ENCODE measurements around the gene KCNH4. TPM values are rescaled to one million over a fixed set of nuclear protein-coding genes. Genes with fewer than 3 reads are reported as not detected.

Gene KCNH4
- total RNA-seq, 5 donors from 2014 or later (not counting 1 experiment from before 2014, with no cell fraction given), result 0.06 to 0.35 (median 0.20) TPM; not detected in 1

DNA sequence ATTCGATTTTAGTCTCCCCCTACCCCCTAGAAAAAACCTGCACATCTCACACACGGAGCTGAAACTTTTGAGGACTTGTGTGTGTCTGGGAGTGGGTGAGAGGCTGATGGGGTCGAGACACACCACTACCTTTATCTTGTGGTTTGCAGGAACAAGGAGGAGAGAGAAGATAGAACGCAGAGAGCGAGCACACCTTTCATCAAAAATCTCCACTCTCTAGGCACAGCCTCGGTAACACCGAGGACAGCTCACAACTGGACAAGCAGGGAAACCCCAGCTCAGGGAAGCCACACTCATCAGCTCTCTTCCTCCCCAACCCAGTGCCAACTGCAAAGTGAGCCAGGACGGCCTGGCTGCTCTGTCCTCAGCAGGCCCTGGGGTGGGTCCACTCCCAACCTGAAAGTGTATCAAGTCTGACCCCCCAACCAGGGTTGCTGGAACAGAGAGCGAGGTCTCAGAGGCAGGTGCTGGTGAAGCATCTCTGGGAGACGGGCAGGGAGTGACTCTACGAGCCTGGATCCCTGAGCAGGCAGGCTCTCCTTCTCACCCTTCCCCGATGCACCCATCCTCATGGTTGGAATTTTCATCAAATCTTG, 18.6 kb upstream of the KCNH4 start:
- peaks cover 2 to 49% of the 10 kb centered on the region in 2 donors for H3K36me3 ChIP-seq (ENCODE audit: control insufficient read depth in 2 of 2, extremely low read depth in 1 of 2, insufficient read depth in 1 of 2, low read length in 1 of 2)
- H3K27me3 ChIP-seq (replicated peaks in 1 of 2; ENCODE audit: control insufficient read depth in 2 of 2, extremely low read depth in 1 of 2, insufficient read depth in 2 of 2, low read length in 1 of 2), result no peaks in the 10 kb centered on the region
- H3K36me3 Mint-ChIP-seq, result peaks cover 36% of the 10 kb centered on the region
- no peaks in the 10 kb centered on the region for H3K9me3 Mint-ChIP-seq
- WGBS (ENCODE audit: insufficient coverage), result 60% methylated on average over 2 of the region's 12 CpGs
- no peak overlapping the region for H3K27ac ChIP-seq (ENCODE audit: low read length)
- DNase-seq, result no peak
- no peaks in the 10 kb centered on the region for H3K27me3 Mint-ChIP-seq
- peak in 1 of 4 experiments; percentile 23 for ATAC-seq (replicated peaks in 1 of 4)
- H3K27ac Mint-ChIP-seq, result peak overlapping the region; percentile 52 to 59
- H3K4me1 ChIP-seq (ENCODE audit: control insufficient read depth in 1 of 2, extremely low read depth in 1 of 2, insufficient read depth in 2 of 2, low read length in 2 of 2), result peaks cover under 1 to 3% of the 10 kb centered on the region in 2 experiments
- H3K4me1 Mint-ChIP-seq, result peaks cover 8 to 13% (median 10%) of the 10 kb centered on the region in 3 donors
- ChIA-PET POLR2A (interaction anchor here in 1 of 2 donors (0.5 kb wide), 1 partner anchor 12 kb away, joined by 5 read pairs; no protein-coding TSS in a partner anchor), CTCF (no interaction called here)
- H3K9me3 ChIP-seq, result no peaks in the 10 kb centered on the region
- no peak overlapping the region for H3K4me3 Mint-ChIP-seq
- H3K4me3 ChIP-seq (ENCODE audit: control insufficient read depth in 1 of 2, extremely low read depth in 1 of 2, low read length in 1 of 2), result no peak overlapping the region

DNA sequence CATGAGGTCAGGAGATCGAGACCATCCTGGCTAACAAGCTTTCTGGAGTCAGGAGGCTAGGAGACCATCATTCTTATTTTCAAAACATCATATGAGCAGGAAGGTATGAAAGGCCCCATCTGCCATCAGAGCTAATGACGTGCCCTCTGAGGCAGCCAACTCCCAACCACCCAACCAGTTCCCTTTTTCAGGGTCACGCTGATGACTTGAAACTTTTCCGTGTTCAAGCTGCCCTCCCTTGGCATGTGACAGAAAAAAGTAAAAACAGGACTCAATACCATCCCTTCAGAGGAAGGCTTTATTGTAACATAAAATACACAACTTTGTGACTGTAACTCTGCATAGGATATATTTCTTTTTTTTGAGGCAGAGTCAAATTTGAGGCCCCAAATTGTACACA, 18.0 kb upstream of the KCNH4 start:
- Histone ChIP-seq H3K27me3 (replicated peaks in 1 of 2; ENCODE audit: control insufficient read depth in 2 of 2, extremely low read depth in 1 of 2, insufficient read depth in 2 of 2, low read length in 1 of 2) (no peaks in the 10 kb centered on the region), H3K36me3 (ENCODE audit: control insufficient read depth in 2 of 2, extremely low read depth in 1 of 2, insufficient read depth in 1 of 2, low read length in 1 of 2) (peaks cover 0 to 42% of the 10 kb centered on the region in 2 donors), H3K27ac (ENCODE audit: low read length) (no peak overlapping the region), H3K4me1 (ENCODE audit: control insufficient read depth in 1 of 2, extremely low read depth in 1 of 2, insufficient read depth in 2 of 2, low read length in 2 of 2) (peaks cover 2 to 10% of the 10 kb centered on the region in 2 experiments), H3K4me3 (ENCODE audit: control insufficient read depth in 1 of 2, extremely low read depth in 1 of 2, low read length in 1 of 2) (no peak overlapping the region), H3K9me3 (no peaks in the 10 kb centered on the region)
- no peaks in the 10 kb centered on the region for H3K9me3 Mint-ChIP-seq
- ChIA-PET CTCF (no interaction called here), POLR2A (interaction anchor here in 1 of 2 donors (0.5 to 0.6 kb wide), 2 partner anchors 88 to 266 kb away, joined by 5 to 6 read pairs; no protein-coding TSS in a partner anchor)
- H3K4me1 Mint-ChIP-seq, result peaks cover 13 to 19% (median 17%) of the 10 kb centered on the region in 3 donors
- 60% methylated on average over 1 of the region's 4 CpGs for WGBS (ENCODE audit: insufficient coverage)
- peak overlapping the region in 1 of 2 donors; percentile 40 for H3K27ac Mint-ChIP-seq
- H3K27me3 Mint-ChIP-seq, result no peaks in the 10 kb centered on the region
- no peak overlapping the region for H3K4me3 Mint-ChIP-seq
- peaks cover 31% of the 10 kb centered on the region for H3K36me3 Mint-ChIP-seq
- ATAC-seq (replicated peaks in 1 of 4), result no peak
- peak in 1 of 35 experiments; percentile 42 for DNase-seq

DNA sequence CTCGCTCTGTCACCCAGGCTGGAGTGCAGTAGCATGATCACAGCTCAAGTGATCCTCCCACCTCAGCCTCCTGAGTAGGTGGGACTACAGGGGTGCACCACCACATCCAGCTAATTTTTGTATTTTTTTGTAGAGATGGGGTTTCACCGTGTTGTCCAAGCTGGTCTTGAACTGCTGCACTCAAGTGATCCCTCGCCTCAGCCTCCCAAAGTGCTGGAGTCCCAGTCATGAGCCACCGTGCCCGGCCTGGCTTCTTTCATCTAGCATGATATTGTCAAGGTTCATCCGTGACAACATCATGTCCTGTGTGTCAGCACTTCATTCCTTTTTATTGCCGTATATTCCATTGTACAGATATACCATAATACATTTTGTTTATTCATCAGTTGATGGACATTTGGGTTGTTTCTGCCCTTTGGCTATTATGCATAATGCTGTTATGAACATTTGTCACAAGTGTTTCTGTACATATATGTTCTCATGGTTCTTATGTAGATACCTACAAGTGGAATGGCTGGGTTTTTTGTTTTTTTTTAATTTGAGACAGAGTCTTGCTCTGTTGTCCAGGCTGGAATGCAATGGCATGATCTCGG, 16.7 kb upstream of the KCNH4 start:
- peaks cover 22% of the 10 kb centered on the region for H3K36me3 Mint-ChIP-seq
- no peaks in the 10 kb centered on the region for H3K9me3 ChIP-seq
- ChIA-PET POLR2A (interaction anchor here in 1 of 2 donors (0.6 kb wide), 1 partner anchor 50 kb away, joined by 10 read pairs; no protein-coding TSS in a partner anchor), CTCF (interaction anchor here in 1 of 2 donors (0.6 kb wide), 2 partner anchors 226 to 300 kb away, joined by 3 read pairs; no protein-coding TSS in a partner anchor)
- H3K4me3 ChIP-seq (ENCODE audit: control insufficient read depth in 1 of 2, extremely low read depth in 1 of 2, low read length in 1 of 2), result no peak overlapping the region
- H3K4me1 ChIP-seq (ENCODE audit: control insufficient read depth in 1 of 2, extremely low read depth in 1 of 2, insufficient read depth in 2 of 2, low read length in 2 of 2), result peaks cover 2 to 22% of the 10 kb centered on the region in 2 experiments
- H3K27me3 Mint-ChIP-seq, result no peaks in the 10 kb centered on the region
- H3K27ac ChIP-seq (ENCODE audit: low read length), result no peak overlapping the region
- 95% methylated on average over 4 of the region's 8 CpGs for WGBS (ENCODE audit: insufficient coverage)
- H3K9me3 Mint-ChIP-seq, result no peaks in the 10 kb centered on the region
- ATAC-seq (replicated peaks in 1 of 4) (no peak), DNase-seq (no peak)
- H3K27ac Mint-ChIP-seq, result peak overlapping the region in 1 of 2 donors; percentile 55
- H3K36me3 ChIP-seq (ENCODE audit: control insufficient read depth in 2 of 2, extremely low read depth in 1 of 2, insufficient read depth in 1 of 2, low read length in 1 of 2), result peaks cover 0 to 32% of the 10 kb centered on the region in 2 donors
- H3K27me3 ChIP-seq (replicated peaks in 1 of 2; ENCODE audit: control insufficient read depth in 2 of 2, extremely low read depth in 1 of 2, insufficient read depth in 2 of 2, low read length in 1 of 2), result no peaks in the 10 kb centered on the region
- peaks cover 20 to 29% (median 27%) of the 10 kb centered on the region in 3 donors for H3K4me1 Mint-ChIP-seq
- H3K4me3 Mint-ChIP-seq, result no peak overlapping the region

DNA sequence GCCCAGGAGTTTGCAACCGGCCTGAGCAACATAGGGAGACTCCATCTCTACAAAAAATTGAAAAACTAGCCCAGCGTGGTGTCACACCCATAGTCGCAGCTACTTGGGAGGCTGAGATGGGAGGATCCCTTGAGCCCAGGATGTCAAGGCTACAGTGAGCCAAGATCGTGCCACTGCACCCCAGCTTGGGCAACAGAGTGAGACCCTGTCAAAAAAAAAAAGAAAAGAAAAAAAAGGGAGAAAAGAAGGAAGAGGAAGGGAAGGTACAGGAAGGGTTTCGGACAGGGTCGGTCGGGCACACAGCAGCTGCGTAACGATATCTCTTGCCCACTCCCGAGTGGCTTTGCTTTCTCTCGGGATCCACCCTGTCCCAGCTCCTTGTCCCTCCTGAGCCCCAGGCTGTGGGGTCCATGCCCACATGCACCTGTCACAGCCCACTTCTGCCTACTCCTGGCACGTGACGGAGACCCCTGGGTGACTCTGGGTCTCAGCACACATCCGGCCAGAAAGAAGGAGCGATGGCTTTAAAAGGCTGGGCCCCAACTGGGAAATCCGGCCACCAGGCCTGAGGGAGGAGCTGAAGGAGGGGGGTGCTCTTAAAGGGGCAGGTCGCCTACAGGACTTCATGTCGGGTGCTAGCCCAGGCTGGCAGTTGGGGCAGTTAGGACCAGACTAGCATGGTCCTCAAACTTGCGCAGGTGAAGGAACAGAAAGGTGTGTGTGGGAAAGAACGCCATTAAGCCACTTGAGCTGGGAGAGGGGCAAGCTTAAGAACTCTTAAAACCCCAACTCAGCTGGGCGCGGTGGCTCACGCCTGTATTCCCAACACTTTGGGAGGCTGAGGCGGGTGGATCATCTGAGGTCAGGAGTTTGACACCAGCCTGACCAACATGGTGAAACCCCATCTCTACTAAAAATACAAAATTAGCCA, 13.3 kb upstream of the KCNH4 start, which contains the start of gene GHDC:
Gene GHDC (minus strand): TSS at position 526 of the 931 bp plus-strand sequence. CDS start 913 bp downstream, outside the sequence.
- Histone ChIP-seq H3K9me3 (no peaks in the 10 kb centered on the region), H3K27ac (ENCODE audit: low read length) (peak within 1 kb of the TSS; percentile 69), H3K4me1 (ENCODE audit: control insufficient read depth in 1 of 2, extremely low read depth in 1 of 2, insufficient read depth in 2 of 2, low read length in 2 of 2) (peaks cover 2 to 29% of the 10 kb centered on the region in 2 experiments), H3K4me3 (ENCODE audit: control insufficient read depth in 1 of 2, extremely low read depth in 1 of 2, low read length in 1 of 2) (peak within 1 kb of the TSS; percentile 94 to 97), H3K27me3 (replicated peaks in 1 of 2; ENCODE audit: control insufficient read depth in 2 of 2, extremely low read depth in 1 of 2, insufficient read depth in 2 of 2, low read length in 1 of 2) (no peaks in the 10 kb centered on the region), H3K36me3 (ENCODE audit: control insufficient read depth in 2 of 2, extremely low read depth in 1 of 2, insufficient read depth in 1 of 2, low read length in 1 of 2) (peaks cover 0 to under 1% of the 10 kb centered on the region in 2 donors)
- 2% methylated on average over 16 of the region's 24 CpGs for WGBS (ENCODE audit: insufficient coverage)
- Mint-ChIP-seq H3K36me3 (peaks cover 3% of the 10 kb centered on the region), H3K27ac (peak within 1 kb of the TSS; percentile 91 to 92), H3K27me3 (no peaks in the 10 kb centered on the region), H3K9me3 (no peaks in the 10 kb centered on the region), H3K4me1 (peaks cover 26 to 31% (median 31%) of the 10 kb centered on the region in 3 donors), H3K4me3 (peak within 1 kb of the TSS; percentile 94 to 95 (median 94))
- peak; percentile 90 to 98 (median 94) for ATAC-seq (replicated peaks in 1 of 4)
- POLR2A ChIA-PET, result interaction anchor here (0.6 to 0.7 kb wide), 4 partner anchors 42 to 241 kb away, joined by 3 to 4 read pairs (median 4); no protein-coding TSS in a partner anchor
- DNase-seq, result peak; percentile 57 to 82 (median 69)
- CTCF ChIA-PET, result interaction anchor here in 1 of 2 donors (0.7 to 1.6 kb wide), 6 partner anchors 11 to 502 kb away, joined by 3 to 5 read pairs (median 3); partner anchors contain the start of gene KCNH4

DNA sequence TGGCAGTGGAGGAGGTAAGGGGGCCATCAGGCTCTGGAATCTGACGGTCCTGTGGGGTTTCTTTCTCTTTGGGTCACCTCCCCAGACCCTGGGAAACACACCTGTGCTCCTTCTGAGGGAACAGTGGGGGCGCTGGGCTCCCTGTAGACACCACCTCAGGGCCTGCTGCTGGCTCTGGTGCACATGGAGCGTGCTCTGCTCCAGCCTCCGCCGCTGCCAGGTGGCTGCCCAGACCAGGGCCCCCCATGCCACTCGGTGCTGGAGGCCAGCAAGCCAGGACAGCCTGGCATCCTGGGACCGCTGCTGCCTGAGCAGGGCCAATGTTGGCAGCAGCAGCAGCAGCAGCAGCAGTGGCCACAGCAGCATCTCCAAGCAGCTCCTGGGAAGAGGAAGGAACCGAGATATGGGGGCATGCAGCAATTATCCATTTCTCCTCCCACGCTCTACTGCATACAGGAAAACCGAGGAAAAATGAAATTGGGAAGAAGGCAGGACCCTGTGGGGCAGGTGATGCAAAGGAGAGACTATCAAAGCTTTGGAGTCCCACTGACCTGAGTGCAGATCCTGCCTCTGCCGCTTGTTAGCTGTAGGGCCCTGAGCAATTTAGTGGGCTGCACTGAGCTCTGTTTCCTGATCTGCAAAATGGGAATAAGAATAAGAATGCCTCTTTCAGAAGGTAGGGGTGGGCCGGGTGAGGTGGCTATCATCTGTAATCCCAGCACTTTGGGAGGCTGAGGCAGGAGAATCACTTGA, 12.4 kb upstream of the KCNH4 start:
- Histone ChIP-seq H3K4me3 (ENCODE audit: control insufficient read depth in 1 of 2, extremely low read depth in 1 of 2, low read length in 1 of 2) (peak overlapping the region; percentile 94 to 97), H3K4me1 (ENCODE audit: control insufficient read depth in 1 of 2, extremely low read depth in 1 of 2, insufficient read depth in 2 of 2, low read length in 2 of 2) (peaks cover 2 to 29% of the 10 kb centered on the region in 2 experiments), H3K9me3 (no peaks in the 10 kb centered on the region), H3K27ac (ENCODE audit: low read length) (no peak overlapping the region), H3K36me3 (ENCODE audit: control insufficient read depth in 2 of 2, extremely low read depth in 1 of 2, insufficient read depth in 1 of 2, low read length in 1 of 2) (no peaks in the 10 kb centered on the region), H3K27me3 (replicated peaks in 1 of 2; ENCODE audit: control insufficient read depth in 2 of 2, extremely low read depth in 1 of 2, insufficient read depth in 2 of 2, low read length in 1 of 2) (no peaks in the 10 kb centered on the region)
- POLR2A ChIA-PET, result no interaction called here
- peak overlapping the region; percentile 91 to 92 for H3K27ac Mint-ChIP-seq
- H3K9me3 Mint-ChIP-seq, result no peaks in the 10 kb centered on the region
- peaks cover 3% of the 10 kb centered on the region for H3K36me3 Mint-ChIP-seq
- WGBS (ENCODE audit: insufficient coverage), result 88% methylated on average over 7 of the region's 12 CpGs
- H3K4me3 Mint-ChIP-seq, result peak overlapping the region; percentile 94 to 95 (median 94)
- no peaks in the 10 kb centered on the region for H3K27me3 Mint-ChIP-seq
- peaks cover 26 to 31% (median 29%) of the 10 kb centered on the region in 3 donors for H3K4me1 Mint-ChIP-seq
- no peak for ATAC-seq (replicated peaks in 1 of 4)
- CTCF ChIA-PET, result interaction anchor here in 1 of 2 donors (1.0 to 1.6 kb wide), 2 partner anchors 10 to 55 kb away, joined by 3 to 5 read pairs; no protein-coding TSS in a partner anchor
- DNase-seq, result no peak

All from T-cell (primary cell).